Panc1 (cell line): ENCODE results near the gene KAT2B. TPM values are rescaled to one million over a fixed set of nuclear protein-coding genes. Genes with fewer than 3 reads are reported as not detected.

Experiments
- ATAC-seq: fragments of 200-7000 bp; cut with Tn5 transposase; 2 replicates; pipeline ENCODE4 v1.9.1; 2020; ENCODE audit warnings: mild to moderate bottlenecking, moderate library complexity
- BruUV-seq: library from RNA; stranded (reverse); fragments of 400-500 nt; replicated peaks from 2 replicates; lab custom pipeline; 2021; lab: Mats Ljungman, UMichigan
- CTCF ChIA-PET: fragments of 300-600 bp; sonication (Branson Sonifier 250); formaldehyde crosslinking; loops from one replicate; lab custom pipeline; 2022; ENCODE audit warnings: antibody characterized with exemption; lab: Charles Lee
- POLR2A ChIA-PET: fragments of 300-600 bp; sonication (Branson Sonifier 250); formaldehyde crosslinking; loops from one replicate; lab custom pipeline; 2022; ENCODE audit warnings: antibody characterized with exemption; lab: Charles Lee
- DNase-seq: peaks from one replicate; pipeline ENCODE4 v3.0.0-alpha.2; 2010; ENCODE audit warnings: low read depth, low spot score
- H3K27ac ChIP-seq: 2 replicates; pipeline ENCODE4 v1.5.1; 2011; ENCODE audit warnings: mild to moderate bottlenecking, low read length, inconsistent platforms
- H3K27me3 ChIP-seq: fragments of 200-500 bp; sonication (Bioruptor generic); 2 replicates; pipeline ENCODE4 v1.6.0; 2014; ENCODE audit warnings: low read length, inconsistent platforms; ENCODE audit not compliant: control insufficient read depth, insufficient read depth
- H3K36me3 ChIP-seq: fragments of 200-500 bp; sonication (Bioruptor generic); 2 replicates; pipeline ENCODE4 v1.5.1; 2014; ENCODE audit warnings: inconsistent platforms, mild to moderate bottlenecking, low read length, moderate library complexity; ENCODE audit not compliant: control insufficient read depth, insufficient read depth
- H3K4me1 ChIP-seq: 2 replicates; pipeline ENCODE4 v1.5.1; 2011; ENCODE audit warnings: inconsistent platforms, mild to moderate bottlenecking, low read length, moderate library complexity; ENCODE audit not compliant: control insufficient read depth, insufficient read depth
- H3K4me3 ChIP-seq, 2 experiments: 2 replicates each; pipeline ENCODE4 v1.5.1; 2011 to 2012; ENCODE audit warnings: low read depth in 2 of 2, low read length in 2 of 2, mild to moderate bottlenecking in 2 of 2, inconsistent platforms in 1 of 2, moderate library complexity in 1 of 2
- H3K9me3 ChIP-seq: fragments of 200-500 bp; sonication (Bioruptor generic); 2 replicates; pipeline ENCODE4 v1.5.1; 2014; ENCODE audit warnings: low read depth, mild to moderate bottlenecking, inconsistent platforms, low read length, moderate library complexity; ENCODE audit not compliant: control insufficient read depth, insufficient read depth
- POLR2AphosphoS5 ChIP-seq: IDR thresholded peaks from 2 replicates; pipeline ENCODE4 v1.6.1; 2012; ENCODE audit warnings: mild to moderate bottlenecking, low read depth, low read length, moderate library complexity
- SIN3A ChIP-seq: IDR thresholded peaks from 2 replicates; pipeline ENCODE4 v1.6.1; 2012; ENCODE audit warnings: low read depth, mild to moderate bottlenecking, low read length, moderate library complexity, borderline replicate concordance; ENCODE audit not compliant: insufficient read depth
- TCF7L2 ChIP-seq: IDR thresholded peaks from 2 replicates; pipeline ENCODE4 v1.6.1; 2011; ENCODE audit warnings: mild to moderate bottlenecking, low read depth, low read length, inconsistent platforms
- in situ Hi-C: cut with HindIII; loops from 2 replicates; pipeline ENCODE4 v1.10.0; 2016; ENCODE audit warnings: low sequenced_read_pairs, low pct_unique_long_range_greater_than_20kb
- intact Hi-C: fragments of 100-400 bp; cut with micrococcal nuclease; formaldehyde crosslinking; loops from one replicate; pipeline ENCODE4 v1.10.0; 2022; ENCODE audit not compliant: unreplicated experiment
- total RNA-seq: library from RNA; stranded (reverse); gene quantifications from one replicate; pipeline ENCODE4 v1.2.1, GENCODE V29; 2021; ENCODE audit not compliant: unreplicated experiment
- TF ChIP-seq, protein P1 (sequence below), 2 experiments: IDR thresholded peaks; 2 replicates each; pipeline ENCODE4 v1.6.1; 2011 to 2012; ENCODE audit warnings: low read depth in 2 of 2, control low read depth in 1 of 2, low read length in 1 of 2, mild to moderate bottlenecking in 1 of 2, moderate library complexity in 1 of 2; ENCODE audit not compliant: insufficient read depth in 1 of 2
- TF ChIP-seq, protein P2 (sequence below): fragments of 450-650 bp; IDR thresholded peaks from 2 replicates; pipeline ENCODE4 v1.5.1; 2017; ENCODE audit warnings: mild to moderate bottlenecking

KAT2B gene
- total RNA-seq, 1 experiment from 2014 or later: 16.4 TPM

- H3K27me3 ChIP-seq: no peaks in the 10 kb centered on the region
- no peaks in the 10 kb centered on the region for H3K4me1 ChIP-seq
- no peak overlapping the region for H3K4me3 ChIP-seq
- ChIA-PET CTCF (no interaction called here), POLR2A (no interaction called here)
- TF ChIP-seq, protein P1, sequence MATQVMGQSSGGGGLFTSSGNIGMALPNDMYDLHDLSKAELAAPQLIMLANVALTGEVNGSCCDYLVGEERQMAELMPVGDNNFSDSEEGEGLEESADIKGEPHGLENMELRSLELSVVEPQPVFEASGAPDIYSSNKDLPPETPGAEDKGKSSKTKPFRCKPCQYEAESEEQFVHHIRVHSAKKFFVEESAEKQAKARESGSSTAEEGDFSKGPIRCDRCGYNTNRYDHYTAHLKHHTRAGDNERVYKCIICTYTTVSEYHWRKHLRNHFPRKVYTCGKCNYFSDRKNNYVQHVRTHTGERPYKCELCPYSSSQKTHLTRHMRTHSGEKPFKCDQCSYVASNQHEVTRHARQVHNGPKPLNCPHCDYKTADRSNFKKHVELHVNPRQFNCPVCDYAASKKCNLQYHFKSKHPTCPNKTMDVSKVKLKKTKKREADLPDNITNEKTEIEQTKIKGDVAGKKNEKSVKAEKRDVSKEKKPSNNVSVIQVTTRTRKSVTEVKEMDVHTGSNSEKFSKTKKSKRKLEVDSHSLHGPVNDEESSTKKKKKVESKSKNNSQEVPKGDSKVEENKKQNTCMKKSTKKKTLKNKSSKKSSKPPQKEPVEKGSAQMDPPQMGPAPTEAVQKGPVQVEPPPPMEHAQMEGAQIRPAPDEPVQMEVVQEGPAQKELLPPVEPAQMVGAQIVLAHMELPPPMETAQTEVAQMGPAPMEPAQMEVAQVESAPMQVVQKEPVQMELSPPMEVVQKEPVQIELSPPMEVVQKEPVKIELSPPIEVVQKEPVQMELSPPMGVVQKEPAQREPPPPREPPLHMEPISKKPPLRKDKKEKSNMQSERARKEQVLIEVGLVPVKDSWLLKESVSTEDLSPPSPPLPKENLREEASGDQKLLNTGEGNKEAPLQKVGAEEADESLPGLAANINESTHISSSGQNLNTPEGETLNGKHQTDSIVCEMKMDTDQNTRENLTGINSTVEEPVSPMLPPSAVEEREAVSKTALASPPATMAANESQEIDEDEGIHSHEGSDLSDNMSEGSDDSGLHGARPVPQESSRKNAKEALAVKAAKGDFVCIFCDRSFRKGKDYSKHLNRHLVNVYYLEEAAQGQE (IDR thresholded peaks at IDR 0.05; ENCODE audit: insufficient read depth in 1 of 2, low read depth in 2 of 2, low read length in 1 of 2): no peak
- TF ChIP-seq POLR2AphosphoS5 (no peak), TCF7L2 (no peak), SIN3A (no peak)
- TF ChIP-seq, protein P2, sequence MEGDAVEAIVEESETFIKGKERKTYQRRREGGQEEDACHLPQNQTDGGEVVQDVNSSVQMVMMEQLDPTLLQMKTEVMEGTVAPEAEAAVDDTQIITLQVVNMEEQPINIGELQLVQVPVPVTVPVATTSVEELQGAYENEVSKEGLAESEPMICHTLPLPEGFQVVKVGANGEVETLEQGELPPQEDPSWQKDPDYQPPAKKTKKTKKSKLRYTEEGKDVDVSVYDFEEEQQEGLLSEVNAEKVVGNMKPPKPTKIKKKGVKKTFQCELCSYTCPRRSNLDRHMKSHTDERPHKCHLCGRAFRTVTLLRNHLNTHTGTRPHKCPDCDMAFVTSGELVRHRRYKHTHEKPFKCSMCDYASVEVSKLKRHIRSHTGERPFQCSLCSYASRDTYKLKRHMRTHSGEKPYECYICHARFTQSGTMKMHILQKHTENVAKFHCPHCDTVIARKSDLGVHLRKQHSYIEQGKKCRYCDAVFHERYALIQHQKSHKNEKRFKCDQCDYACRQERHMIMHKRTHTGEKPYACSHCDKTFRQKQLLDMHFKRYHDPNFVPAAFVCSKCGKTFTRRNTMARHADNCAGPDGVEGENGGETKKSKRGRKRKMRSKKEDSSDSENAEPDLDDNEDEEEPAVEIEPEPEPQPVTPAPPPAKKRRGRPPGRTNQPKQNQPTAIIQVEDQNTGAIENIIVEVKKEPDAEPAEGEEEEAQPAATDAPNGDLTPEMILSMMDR: no peak
- no TSS peak for BruUV-seq
- H3K27ac ChIP-seq: no peak overlapping the region
- in situ Hi-C loops (no loop called here), intact Hi-C loops (loop anchor here (10.0 kb wide), 1 partner anchor 277 kb away; no protein-coding TSS in a partner anchor)
- no peaks in the 10 kb centered on the region for H3K9me3 ChIP-seq
- DNase-seq: no peak
- no peaks in the 10 kb centered on the region; the same call in none of the 2 replicates for H3K36me3 ChIP-seq
- no peak for ATAC-seq
Observed at GRCh38 chr3:20161714-20162113, 121.5 kb downstream of the KAT2B start.

GRCh38 chr3:20173844-20174410 is 133.7 kb downstream of the KAT2B start:
- H3K27ac ChIP-seq: no peak overlapping the region
- H3K4me1 ChIP-seq: no peaks in the 10 kb centered on the region
- POLR2A ChIA-PET: no interaction called here
- no peak for ATAC-seq
- in situ Hi-C loops (no loop called here), intact Hi-C loops (no loop called here)
- DNase-seq: no peak
- peaks cover 16% of the 10 kb centered on the region for H3K36me3 ChIP-seq
- H3K27me3 ChIP-seq: no peaks in the 10 kb centered on the region
- no TSS peak for BruUV-seq
- H3K9me3 ChIP-seq: no peaks in the 10 kb centered on the region
- CTCF ChIA-PET: no interaction called here
- TF ChIP-seq, protein P2: no peak
- TF ChIP-seq SIN3A (no peak), POLR2AphosphoS5 (no peak), TCF7L2 (no peak)
- TF ChIP-seq, protein P1 (IDR thresholded peaks at IDR 0.05; ENCODE audit: insufficient read depth in 1 of 2, low read depth in 2 of 2, low read length in 1 of 2): no peak
- no peak overlapping the region for H3K4me3 ChIP-seq
